Measurements from ENCODE around the gene COCH.

DNA sequence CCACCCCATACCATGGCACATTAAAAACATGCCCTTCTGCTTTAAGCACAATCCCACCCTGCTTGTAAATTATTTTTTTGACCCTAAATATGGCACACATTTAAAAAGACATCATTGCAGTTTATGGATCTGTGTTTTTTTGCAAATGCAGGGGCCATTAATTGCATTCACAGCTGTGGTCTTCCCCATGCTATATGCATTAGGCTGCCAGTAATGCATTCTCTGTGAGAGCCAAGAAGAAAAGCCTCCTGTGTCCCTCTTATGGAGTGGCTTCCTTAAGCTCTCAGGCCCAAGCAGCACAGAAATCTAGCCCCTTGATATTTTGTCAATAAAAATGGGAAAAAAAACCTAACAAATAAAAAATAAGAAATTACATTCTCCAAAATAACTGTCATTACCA, 20.4 kb upstream of the COCH start:
- TF ChIP-seq USF2 (CRISPR knock-in tag; IDR thresholded peaks at IDR 0.05) (no peak), PRRX2 (CRISPR knock-in tag; IDR thresholded peaks at IDR 0.05) (no peak), RELA (CRISPR knock-in tag; IDR thresholded peaks at IDR 0.05; ENCODE audit: borderline replicate concordance) (no peak), ETV6 (CRISPR knock-in tag; IDR thresholded peaks at IDR 0.05) (no peak), JAZF1 (CRISPR knock-in tag; IDR thresholded peaks at IDR 0.05) (no peak), ZBTB21 (CRISPR knock-in tag; IDR thresholded peaks at IDR 0.05; ENCODE audit: borderline replicate concordance) (no peak)
- TF ChIP-seq, protein P1, sequence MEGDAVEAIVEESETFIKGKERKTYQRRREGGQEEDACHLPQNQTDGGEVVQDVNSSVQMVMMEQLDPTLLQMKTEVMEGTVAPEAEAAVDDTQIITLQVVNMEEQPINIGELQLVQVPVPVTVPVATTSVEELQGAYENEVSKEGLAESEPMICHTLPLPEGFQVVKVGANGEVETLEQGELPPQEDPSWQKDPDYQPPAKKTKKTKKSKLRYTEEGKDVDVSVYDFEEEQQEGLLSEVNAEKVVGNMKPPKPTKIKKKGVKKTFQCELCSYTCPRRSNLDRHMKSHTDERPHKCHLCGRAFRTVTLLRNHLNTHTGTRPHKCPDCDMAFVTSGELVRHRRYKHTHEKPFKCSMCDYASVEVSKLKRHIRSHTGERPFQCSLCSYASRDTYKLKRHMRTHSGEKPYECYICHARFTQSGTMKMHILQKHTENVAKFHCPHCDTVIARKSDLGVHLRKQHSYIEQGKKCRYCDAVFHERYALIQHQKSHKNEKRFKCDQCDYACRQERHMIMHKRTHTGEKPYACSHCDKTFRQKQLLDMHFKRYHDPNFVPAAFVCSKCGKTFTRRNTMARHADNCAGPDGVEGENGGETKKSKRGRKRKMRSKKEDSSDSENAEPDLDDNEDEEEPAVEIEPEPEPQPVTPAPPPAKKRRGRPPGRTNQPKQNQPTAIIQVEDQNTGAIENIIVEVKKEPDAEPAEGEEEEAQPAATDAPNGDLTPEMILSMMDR (IDR thresholded peaks at IDR 0.05): no peak
- TF ChIP-seq, protein P2, sequence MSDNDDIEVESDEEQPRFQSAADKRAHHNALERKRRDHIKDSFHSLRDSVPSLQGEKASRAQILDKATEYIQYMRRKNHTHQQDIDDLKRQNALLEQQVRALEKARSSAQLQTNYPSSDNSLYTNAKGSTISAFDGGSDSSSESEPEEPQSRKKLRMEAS (CRISPR knock-in tag; IDR thresholded peaks at IDR 0.05): no peak

Measured in WTC11 (cell line).